DND-41 (cell line): Measurements from ENCODE around the gene LHX6.

Source experiments
- ATAC-seq: fragments of 200-7000 bp; cut with Tn5 transposase; 3 replicates; pipeline ENCODE4 v1.9.1; 2021; ENCODE audit warnings: low read depth; ENCODE audit not compliant: insufficient read depth
- DNase-seq: peaks from one replicate; pipeline ENCODE4 v3.0.0-alpha.2; 2020
- H2AFZ ChIP-seq: 2 replicates; pipeline ENCODE4 v1.6.0; 2012; ENCODE audit warnings: low read depth, low read length
- H3K27ac ChIP-seq: 2 replicates; pipeline ENCODE4 v1.5.1; 2012; ENCODE audit warnings: low read length, inconsistent platforms
- H3K27me3 ChIP-seq: fragments of 200-600 bp; sonication (generic); 2 replicates; pipeline ENCODE4 v1.6.0; 2012; ENCODE audit warnings: low read length, mild to moderate bottlenecking, inconsistent platforms; ENCODE audit not compliant: insufficient read depth, poor library complexity
- H3K36me3 ChIP-seq: 2 replicates; pipeline ENCODE4 v1.5.1; 2012; ENCODE audit warnings: low read length, inconsistent platforms; ENCODE audit not compliant: insufficient read depth
- H3K4me1 ChIP-seq: 2 replicates; pipeline ENCODE4 v1.5.1; 2012; ENCODE audit warnings: mild to moderate bottlenecking, low read length; ENCODE audit not compliant: insufficient read depth
- H3K4me2 ChIP-seq: 2 replicates; pipeline ENCODE4 v1.6.0; 2012; ENCODE audit warnings: mild to moderate bottlenecking, moderate library complexity, low read length, inconsistent platforms; ENCODE audit not compliant: insufficient read depth
- H3K4me3 ChIP-seq, 2 experiments: fragments of 200-600 bp in 1 of 2; shearing (Covaris generic) in 1 of 2; 2 replicates each; pipeline ENCODE4 v1.5.1; 2012 to 2016; ENCODE audit warnings: inconsistent platforms in 2 of 2, low read length in 2 of 2, mild to moderate bottlenecking in 2 of 2, low read depth in 1 of 2, moderate library complexity in 1 of 2
- H3K79me2 ChIP-seq: 2 replicates; pipeline ENCODE4 v1.6.0; 2012; ENCODE audit warnings: low read length, inconsistent platforms; ENCODE audit not compliant: insufficient read depth
- H3K9ac ChIP-seq: 2 replicates; pipeline ENCODE4 v1.6.0; 2012; ENCODE audit warnings: low read depth, mild to moderate bottlenecking, inconsistent platforms, low read length, moderate library complexity
- H3K9me3 ChIP-seq: 2 replicates; pipeline ENCODE4 v1.5.1; 2012; ENCODE audit warnings: low read length, moderate library complexity, mild to moderate bottlenecking, inconsistent platforms; ENCODE audit not compliant: insufficient read depth, severe bottlenecking
- H4K20me1 ChIP-seq: 2 replicates; pipeline ENCODE4 v1.6.0; 2012; ENCODE audit warnings: low read length; ENCODE audit not compliant: insufficient read depth
- EZH2 ChIP-seq: IDR thresholded peaks from 3 replicates; pipeline ENCODE4 v1.6.1; 2012; ENCODE audit warnings: borderline replicate concordance, low read depth, mild to moderate bottlenecking, moderate library complexity, low read length, inconsistent platforms; ENCODE audit not compliant: severe bottlenecking
- TF ChIP-seq, protein P1 (sequence below): IDR thresholded peaks from 2 replicates; pipeline ENCODE4 v1.5.1; 2012; ENCODE audit warnings: borderline replicate concordance, low read length, moderate library complexity, mild to moderate bottlenecking; ENCODE audit not compliant: poor library complexity, severe bottlenecking; ENCODE audit errors: extremely low read depth

LHX6 gene

DNA sequence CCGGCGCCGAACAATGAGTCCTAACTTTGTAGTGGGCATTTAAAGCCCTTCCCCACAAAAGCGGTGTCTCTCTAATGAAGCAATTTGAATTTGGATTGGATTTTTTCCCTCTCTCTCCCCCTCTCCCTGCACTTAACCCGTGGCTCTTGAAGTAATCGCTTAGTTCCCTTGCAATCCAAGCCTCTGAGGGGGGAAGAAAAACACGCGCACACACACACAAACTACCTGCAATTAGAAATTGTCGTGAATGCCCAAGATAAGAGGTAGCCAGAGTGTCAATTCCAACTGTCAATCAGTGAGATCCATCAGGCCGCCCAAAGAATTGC is 1.2 kb downstream of the LHX6 start:
- no peaks in the 10 kb centered on the region for H3K4me1 ChIP-seq
- DNase-seq (no peak), ATAC-seq (no peak)
- H3K4me3 ChIP-seq = no peak overlapping the region
- no peak overlapping the region for H3K4me2 ChIP-seq
- H3K36me3 ChIP-seq = no peaks in the 10 kb centered on the region
- no peaks in the 10 kb centered on the region for H3K79me2 ChIP-seq
- no peaks in the 10 kb centered on the region for H3K9me3 ChIP-seq
- H4K20me1 ChIP-seq = no peaks in the 10 kb centered on the region
- no peak overlapping the region for H3K9ac ChIP-seq
- peaks cover 8% of the 10 kb centered on the region for H3K27me3 ChIP-seq
- no peak overlapping the region for H2AFZ ChIP-seq
- no peak overlapping the region for H3K27ac ChIP-seq
- TF ChIP-seq, protein P1, sequence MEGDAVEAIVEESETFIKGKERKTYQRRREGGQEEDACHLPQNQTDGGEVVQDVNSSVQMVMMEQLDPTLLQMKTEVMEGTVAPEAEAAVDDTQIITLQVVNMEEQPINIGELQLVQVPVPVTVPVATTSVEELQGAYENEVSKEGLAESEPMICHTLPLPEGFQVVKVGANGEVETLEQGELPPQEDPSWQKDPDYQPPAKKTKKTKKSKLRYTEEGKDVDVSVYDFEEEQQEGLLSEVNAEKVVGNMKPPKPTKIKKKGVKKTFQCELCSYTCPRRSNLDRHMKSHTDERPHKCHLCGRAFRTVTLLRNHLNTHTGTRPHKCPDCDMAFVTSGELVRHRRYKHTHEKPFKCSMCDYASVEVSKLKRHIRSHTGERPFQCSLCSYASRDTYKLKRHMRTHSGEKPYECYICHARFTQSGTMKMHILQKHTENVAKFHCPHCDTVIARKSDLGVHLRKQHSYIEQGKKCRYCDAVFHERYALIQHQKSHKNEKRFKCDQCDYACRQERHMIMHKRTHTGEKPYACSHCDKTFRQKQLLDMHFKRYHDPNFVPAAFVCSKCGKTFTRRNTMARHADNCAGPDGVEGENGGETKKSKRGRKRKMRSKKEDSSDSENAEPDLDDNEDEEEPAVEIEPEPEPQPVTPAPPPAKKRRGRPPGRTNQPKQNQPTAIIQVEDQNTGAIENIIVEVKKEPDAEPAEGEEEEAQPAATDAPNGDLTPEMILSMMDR = no peak
- no peak for TF ChIP-seq EZH2

DNA sequence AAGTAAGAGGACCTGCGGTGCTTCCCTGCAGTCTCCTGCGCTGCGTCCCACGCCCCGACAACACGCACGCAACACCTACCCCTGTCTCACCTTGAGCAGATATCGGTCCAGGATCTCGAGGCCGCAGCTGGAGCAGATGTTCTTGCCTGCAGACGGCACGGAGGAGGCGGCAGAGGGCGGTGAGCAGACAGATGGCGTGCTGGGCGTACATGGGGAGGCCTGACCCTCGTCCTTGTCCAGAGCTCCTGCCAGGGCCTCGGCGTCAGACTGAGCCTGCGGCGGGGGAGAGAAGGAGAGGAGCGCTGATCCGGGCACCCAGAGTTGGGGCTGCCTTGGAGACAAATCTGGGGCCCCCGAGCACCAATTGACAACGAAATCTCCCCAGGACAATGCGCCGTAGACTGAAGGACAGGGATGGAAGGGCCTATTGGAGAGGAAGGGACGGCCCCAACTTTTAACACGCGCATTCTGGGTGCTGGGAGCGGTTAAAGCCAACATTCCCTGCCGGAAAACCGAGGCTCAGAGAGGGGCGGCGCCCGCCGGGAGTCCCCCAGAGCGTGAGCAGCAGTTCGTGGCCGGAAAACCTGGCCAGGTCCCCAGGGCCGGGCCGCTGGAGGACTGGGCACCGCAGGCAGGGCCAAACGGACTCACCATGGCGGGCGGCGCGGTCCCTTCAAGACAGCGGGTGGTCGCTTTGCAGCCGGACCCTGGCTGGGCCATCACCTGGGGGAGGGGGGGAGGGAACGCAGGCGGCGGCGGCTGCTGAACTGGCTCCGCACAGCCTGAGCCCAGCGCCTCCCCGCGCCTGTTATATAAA is 1.8 kb downstream of the LHX6 start:
- TF ChIP-seq, protein P1 = no peak
- TF ChIP-seq EZH2 = no peak
- DNase-seq (no peak), ATAC-seq (no peak)
- H3K4me2 ChIP-seq = no peak overlapping the region
- H4K20me1 ChIP-seq = no peaks in the 10 kb centered on the region
- peaks cover 8% of the 10 kb centered on the region for H3K27me3 ChIP-seq
- no peaks in the 10 kb centered on the region for H3K9me3 ChIP-seq
- H3K27ac ChIP-seq = no peak overlapping the region
- H3K79me2 ChIP-seq = no peaks in the 10 kb centered on the region
- no peaks in the 10 kb centered on the region for H3K36me3 ChIP-seq
- no peak overlapping the region for H3K9ac ChIP-seq
- H3K4me1 ChIP-seq = no peaks in the 10 kb centered on the region
- H2AFZ ChIP-seq = no peak overlapping the region
- no peak overlapping the region for H3K4me3 ChIP-seq

DNA sequence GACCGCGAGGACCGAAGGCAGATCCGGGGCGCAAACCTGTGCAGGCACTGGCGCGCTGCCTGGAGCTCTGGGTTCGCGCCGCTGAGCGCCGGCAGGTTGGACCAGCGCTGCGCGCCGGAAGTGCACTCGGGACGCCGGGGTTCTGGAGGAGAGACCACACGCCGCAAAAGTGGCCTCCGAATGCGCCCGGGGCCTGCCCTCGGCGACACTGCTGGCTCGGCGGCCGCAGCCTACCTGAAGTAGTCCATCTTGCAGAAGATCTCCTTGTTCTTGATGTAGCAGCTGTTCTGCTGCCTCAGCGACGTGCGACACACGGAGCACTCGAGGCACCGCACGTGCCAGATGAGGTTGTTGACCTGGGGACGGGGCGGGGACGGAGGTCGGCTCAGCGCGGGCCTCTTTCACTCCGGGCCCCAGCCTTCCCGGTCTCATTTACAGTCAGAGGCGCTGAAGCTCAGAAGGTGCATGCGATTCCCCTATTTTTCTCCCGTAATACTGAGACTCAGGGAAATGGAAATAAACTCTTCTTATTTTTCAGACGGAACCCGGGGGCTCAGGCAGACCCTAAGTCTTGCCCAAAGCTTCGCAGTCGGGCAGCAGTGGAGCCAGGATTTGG is 2.5 kb downstream of the LHX6 start:
- Histone ChIP-seq H2AFZ (no peak overlapping the region), H4K20me1 (no peaks in the 10 kb centered on the region), H3K27me3 (peaks cover 8% of the 10 kb centered on the region), H3K9me3 (no peaks in the 10 kb centered on the region), H3K4me2 (no peak overlapping the region), H3K27ac (no peak overlapping the region), H3K36me3 (no peaks in the 10 kb centered on the region), H3K9ac (no peak overlapping the region), H3K4me1 (no peaks in the 10 kb centered on the region), H3K4me3 (no peak overlapping the region), H3K79me2 (no peaks in the 10 kb centered on the region)
- ATAC-seq (no peak), DNase-seq (no peak)
- TF ChIP-seq, protein P1 = no peak
- TF ChIP-seq EZH2 = no peak
